ENCODE data around the gene CPLX3. TPM values are rescaled to one million over a fixed set of nuclear protein-coding genes. Genes with fewer than 3 reads are reported as not detected.

Gene CPLX3
- total RNA-seq = not detected in 2 replicates

GRCh38 chr15:74826364-74826819, at the start of gene CPLX3:
CPLX3 (plus strand) TSS chr15:74826627; CDS start chr15:74826704, 77 bp downstream.

GRCh38 chr15:74781431-74782258, 44.8 kb upstream of the CPLX3 start, which contains the start of gene CSK:
CSK (plus strand) TSS chr15:74782080; CDS start chr15:74798298, 16,218 bp downstream.

DNA sequence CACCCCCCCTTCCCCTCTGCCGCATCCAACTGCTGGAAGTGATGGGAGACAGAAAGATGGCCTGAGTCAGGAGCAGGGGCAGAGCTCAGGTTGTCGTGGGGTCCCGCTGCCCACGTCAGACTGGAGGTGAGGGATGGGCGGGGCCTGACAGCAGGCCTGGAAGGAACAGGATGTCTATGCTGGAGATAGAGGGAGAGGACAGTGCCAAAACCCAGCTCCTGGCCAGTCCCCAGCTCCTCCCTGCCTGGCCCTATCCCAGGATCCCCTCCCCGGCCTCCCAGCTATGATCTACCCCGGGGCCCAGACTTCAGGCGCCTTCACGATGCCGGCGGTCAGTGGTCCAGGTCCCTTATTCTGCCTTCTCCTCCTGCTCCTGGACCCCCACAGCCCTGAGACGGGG, 13.9 kb upstream of the CPLX3 start, which contains the start of gene LMAN1L:
LMAN1L (plus strand) TSS at position 303 of the 400 bp plus-strand sequence; CDS start at position 323, 20 bp downstream.

DNA sequence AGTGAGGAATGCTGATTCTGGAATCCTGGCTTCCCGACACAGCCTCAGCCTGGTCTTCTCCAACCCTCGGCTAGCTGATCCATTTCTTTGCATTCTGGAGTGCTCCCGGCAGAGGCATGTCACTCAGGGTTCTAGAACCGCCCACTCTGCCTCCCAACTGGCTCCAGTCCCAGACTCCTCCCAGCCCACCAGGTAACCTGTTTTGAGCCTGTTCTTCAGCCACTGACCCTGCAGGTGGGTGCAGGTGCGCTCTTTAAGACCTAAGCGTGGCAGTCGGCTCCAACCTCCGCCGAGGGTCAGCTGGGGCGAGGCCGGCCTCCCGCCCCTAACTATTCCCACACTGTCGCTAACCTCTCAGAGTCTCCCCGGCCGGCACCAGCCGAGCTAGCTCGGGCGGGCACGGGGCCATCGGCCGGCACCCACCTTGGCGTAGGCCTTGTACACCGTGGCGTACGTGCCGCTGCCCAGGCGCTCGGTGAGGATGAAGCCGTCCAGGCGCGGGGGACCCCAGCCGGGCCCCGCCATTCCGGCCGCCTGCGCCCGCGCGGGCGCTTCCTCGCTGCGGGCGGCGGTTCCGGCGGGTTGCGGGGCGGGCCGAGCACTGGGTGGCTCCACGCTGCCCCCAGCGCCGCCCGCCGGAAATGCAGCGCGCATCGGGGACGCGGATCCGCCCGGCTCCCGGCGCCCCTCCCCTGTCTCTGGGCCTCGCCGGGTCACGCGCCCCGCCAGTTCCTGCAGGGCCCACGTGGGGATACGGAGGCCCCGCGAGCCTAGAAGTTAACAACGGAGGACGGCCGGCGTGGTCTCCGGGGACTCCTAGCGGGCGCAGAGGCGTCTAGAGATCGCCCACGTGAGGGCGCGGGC, 16.4 kb downstream of the CPLX3 start, which contains the start of gene ULK3:
ULK3 (minus strand) TSS at position 576 of the 864 bp plus-strand sequence; CDS start at position 525, 51 bp downstream.

DNA sequence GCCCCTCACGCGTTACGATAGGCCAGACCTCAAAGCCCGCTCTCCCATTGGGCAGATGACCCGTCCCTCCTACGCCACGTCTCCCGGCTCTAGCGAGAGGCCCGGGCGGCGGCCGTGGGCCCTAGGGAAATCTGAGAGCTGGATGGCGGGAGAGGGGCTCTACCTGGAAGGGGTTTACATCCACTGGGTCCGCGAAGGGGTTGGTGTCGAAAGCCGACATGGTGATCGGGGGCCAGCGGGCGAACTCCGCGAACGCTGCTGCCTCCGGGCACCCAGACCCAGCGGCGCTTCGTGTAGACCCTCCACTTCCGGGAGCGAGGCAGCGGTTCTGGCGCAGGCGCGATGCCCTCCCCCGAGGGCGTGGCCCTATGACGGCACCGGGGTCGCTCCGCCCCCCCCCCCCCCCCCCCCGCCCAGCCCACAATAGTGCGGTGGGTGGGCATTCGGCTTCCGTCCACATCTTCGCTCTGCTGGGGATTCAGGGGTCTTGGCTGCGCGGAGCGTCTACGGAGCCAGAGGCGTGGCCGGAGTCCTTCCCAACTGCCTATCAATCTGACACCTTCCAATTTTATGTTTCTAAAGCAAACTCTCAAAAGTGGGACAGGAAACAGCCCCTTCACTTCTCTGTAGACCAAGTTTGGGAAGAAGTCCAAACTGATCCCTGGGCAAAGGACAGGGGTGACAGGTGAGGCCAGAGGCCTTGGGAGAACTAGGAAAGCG, 46.8 kb downstream of the CPLX3 start, which contains the start of gene SCAMP2:
SCAMP2 (minus strand) TSS at position 330 of the 720 bp plus-strand sequence; CDS start at position 220, 110 bp downstream.

Small RNAs within 50 kb of the gene (small RNA-seq; reads per million reads assigned to genes)
- not detected for gene CPLX3
- not detected for gene MIR4513
- gene MIR6882 = not detected

Other genes with a start within 250 kb of the CPLX3 start
- gene CLK3, start 210.8 kb upstream of the CPLX3 start, total RNA-seq = 64.7 and 77.2 TPM in 2 replicates
- gene EDC3, start 130.6 kb upstream of the CPLX3 start, total RNA-seq = 14.9 and 69.8 TPM in 2 replicates
- 0.12 and 0.49 TPM in 2 replicates for gene CYP1A1, start 101.1 kb upstream of the CPLX3 start, total RNA-seq
- gene CYP1A2, start 77.8 kb upstream of the CPLX3 start, total RNA-seq = not detected in 2 replicates
- 26.4 and 27.9 TPM in 2 replicates for gene CSK, start 44.5 kb upstream of the CPLX3 start, total RNA-seq
- not detected in 2 replicates for gene LMAN1L, start 13.8 kb upstream of the CPLX3 start, total RNA-seq
- gene ULK3, start 16.5 kb downstream of the CPLX3 start, total RNA-seq = 16.6 and 21.6 TPM in 2 replicates
- 26.6 and 29.9 TPM in 2 replicates for gene SCAMP2, start 46.7 kb downstream of the CPLX3 start, total RNA-seq
- gene MPI, start 63.4 kb downstream of the CPLX3 start, total RNA-seq = 48.3 and 58.1 TPM in 2 replicates
- 53.7 and 57.8 TPM in 2 replicates for gene FAM219B, start 80.2 kb downstream of the CPLX3 start, total RNA-seq
- 15.7 and 23.9 TPM in 2 replicates for gene COX5A, start 111.4 kb downstream of the CPLX3 start, total RNA-seq
- 7.4 and 9.9 TPM in 2 replicates for gene RPP25, start 130.1 kb downstream of the CPLX3 start, total RNA-seq
- gene SCAMP5, start 168.9 kb downstream of the CPLX3 start, total RNA-seq = 1.5 and 7.7 TPM in 2 replicates
- 6.2 and 11.1 TPM in 2 replicates for gene PPCDC, start 197.0 kb downstream of the CPLX3 start, total RNA-seq

Measured in hair follicle dermal papilla cell (primary cell).